ENCODE results near the gene TBC1D26.
"Not testable (repeated sequence)": the region's sequence is repeated elsewhere in the genome, so short reads cannot be mapped to it uniquely, and the experiment has no call there.

TBC1D26 gene

GRCh38 chr17:15731900-15732299, at the start of gene TBC1D26:
TBC1D26 (plus strand) TSS chr17:15732283; CDS start chr17:15735349, 3,066 bp downstream.
- not testable (repeated sequence) for DNase-seq (ENCODE audit: extremely low read depth in 1 of 2, low read depth in 1 of 2)

GRCh38 chr17:15683135-15683534, 48.9 kb upstream of the TBC1D26 start:
- not testable (repeated sequence) for DNase-seq (ENCODE audit: extremely low read depth in 1 of 2, low read depth in 1 of 2)

GRCh38 chr17:15683824-15684478, 48.1 kb upstream of the TBC1D26 start, which contains the start of gene TRIM16:
TRIM16 (minus strand) TSS chr17:15684311; CDS start chr17:15651609, 32,702 bp downstream.
- peak; percentile 45 to 64 for DNase-seq (ENCODE audit: extremely low read depth in 1 of 2, low read depth in 1 of 2)

GRCh38 chr17:15687494-15687893, 44.6 kb upstream of the TBC1D26 start:
- not testable (repeated sequence) for DNase-seq (ENCODE audit: extremely low read depth in 1 of 2, low read depth in 1 of 2)

- DNase-seq (ENCODE audit: extremely low read depth in 1 of 2, low read depth in 1 of 2), result not testable (repeated sequence)
Measured at GRCh38 chr17:15698967-15699366, 33.1 kb upstream of the TBC1D26 start.

- peak; percentile 80 to 89 for DNase-seq (ENCODE audit: extremely low read depth in 1 of 2, low read depth in 1 of 2)
Measured at GRCh38 chr17:15699413-15699924, 32.6 kb upstream of the TBC1D26 start, which contains the start of gene ZNF286A. ZNF286A (plus strand) TSS chr17:15699752; CDS start chr17:15700330, 578 bp downstream.

- not testable (repeated sequence) for DNase-seq (ENCODE audit: extremely low read depth in 1 of 2, low read depth in 1 of 2)
Measured at GRCh38 chr17:15699937-15700336, 32.1 kb upstream of the TBC1D26 start.

GRCh38 chr17:15704239-15704638, 27.8 kb upstream of the TBC1D26 start:
- not testable (repeated sequence) for DNase-seq (ENCODE audit: extremely low read depth in 1 of 2, low read depth in 1 of 2)

- DNase-seq (ENCODE audit: extremely low read depth in 1 of 2, low read depth in 1 of 2), result not testable (repeated sequence)
Measured at GRCh38 chr17:15704813-15705212, 27.3 kb upstream of the TBC1D26 start.

GRCh38 chr17:15708879-15709278, 23.2 kb upstream of the TBC1D26 start:
- DNase-seq (ENCODE audit: extremely low read depth in 1 of 2, low read depth in 1 of 2), result not testable (repeated sequence)

- not testable (repeated sequence) for DNase-seq (ENCODE audit: extremely low read depth in 1 of 2, low read depth in 1 of 2)
Measured at GRCh38 chr17:15716601-15717563, 15.2 kb upstream of the TBC1D26 start.

GRCh38 chr17:15730535-15730934, 1.5 kb upstream of the TBC1D26 start:
- not testable (repeated sequence) for DNase-seq (ENCODE audit: extremely low read depth in 1 of 2, low read depth in 1 of 2)

- not testable (repeated sequence) for DNase-seq (ENCODE audit: extremely low read depth in 1 of 2, low read depth in 1 of 2)
Measured at GRCh38 chr17:15733174-15733789, 1.2 kb downstream of the TBC1D26 start.

GRCh38 chr17:15736578-15736977, 4.5 kb downstream of the TBC1D26 start:
- not testable (repeated sequence) for DNase-seq (ENCODE audit: extremely low read depth in 1 of 2, low read depth in 1 of 2)

GRCh38 chr17:15738066-15738465, 6.0 kb downstream of the TBC1D26 start:
- DNase-seq (ENCODE audit: extremely low read depth in 1 of 2, low read depth in 1 of 2), result no peak

GRCh38 chr17:15739259-15739658, 7.2 kb downstream of the TBC1D26 start:
- DNase-seq (ENCODE audit: extremely low read depth in 1 of 2, low read depth in 1 of 2), result not testable (repeated sequence)

- not testable (repeated sequence) for DNase-seq (ENCODE audit: extremely low read depth in 1 of 2, low read depth in 1 of 2)
Measured at GRCh38 chr17:15740041-15740440, 8.0 kb downstream of the TBC1D26 start.

GRCh38 chr17:15740570-15741120, 8.6 kb downstream of the TBC1D26 start:
- DNase-seq (ENCODE audit: extremely low read depth in 1 of 2, low read depth in 1 of 2), result no peak

GRCh38 chr17:15741624-15742023, 9.5 kb downstream of the TBC1D26 start:
- no peak for DNase-seq (ENCODE audit: extremely low read depth in 1 of 2, low read depth in 1 of 2)

- no peak for DNase-seq (ENCODE audit: extremely low read depth in 1 of 2, low read depth in 1 of 2)
Measured at GRCh38 chr17:15742051-15742795, 10.1 kb downstream of the TBC1D26 start.
